ENCODE measurements around the gene WWOX. TPM values are rescaled to one million over a fixed set of nuclear protein-coding genes. Genes with fewer than 3 reads are reported as not detected.

Gene WWOX
- total RNA-seq, 1 experiment from 2014 or later: 15.6 TPM

GRCh38 chr16:78117391-78117790, 17.9 kb downstream of the WWOX start:
- no peaks in the 10 kb centered on the region for H3K27me3 ChIP-seq (ENCODE audit: insufficient read depth, low read length)
- H3K4me2 ChIP-seq (ENCODE audit: insufficient read depth, insufficient read length, low read length): no peak overlapping the region
- Mint-ChIP-seq H3K4me1 (no peaks in the 10 kb centered on the region), H3K36me3 (ENCODE audit: insufficient read depth in 1 of 3, low read depth in 3 of 3) (peaks cover 0 to 30% (median 22%) of the 10 kb centered on the region in 3 experiments; a peak in 6 of 7 replicates), H3K27ac (no peak overlapping the region), H3K9me3 (no peaks in the 10 kb centered on the region), H3K27me3 (ENCODE audit: low read depth) (no peaks in the 10 kb centered on the region), H3K4me3 (no peak overlapping the region)
- no peak overlapping the region for H3K9ac ChIP-seq (ENCODE audit: extremely low read depth, insufficient read length, low read length)
- H4K91ac ChIP-seq (ENCODE audit: insufficient read length, low read depth, low read length): no peak overlapping the region
- no peak for DNase-seq
- no peaks in the 10 kb centered on the region for H4K20me1 ChIP-seq (ENCODE audit: control insufficient read depth, insufficient read depth, insufficient read length)
- H2BK5ac ChIP-seq (ENCODE audit: insufficient read length, low read length): no peak overlapping the region
- no peak overlapping the region for H2AK5ac ChIP-seq (ENCODE audit: insufficient read length, low read length)
- no peak overlapping the region for H2BK15ac ChIP-seq (ENCODE audit: low read depth, low read length)
- no peak overlapping the region for H3K18ac ChIP-seq (ENCODE audit: insufficient read length, low read depth, low read length)
- H4K8ac ChIP-seq (replicated peaks; ENCODE audit: insufficient read length, low read depth, low read length): no peak overlapping the region
- no peak overlapping the region for H3T11ph ChIP-seq (ENCODE audit: low read length)
- TF ChIP-seq CTCF (conservative IDR thresholded peaks at IDR 0.05): no peak
- H3K9me3 ChIP-seq (ENCODE audit: control insufficient read depth, low read depth, low read length): no peaks in the 10 kb centered on the region
- H2BK20ac ChIP-seq (ENCODE audit: low read depth, low read length, poor library complexity, severe bottlenecking): no peak overlapping the region
- no peak overlapping the region for H3K23ac ChIP-seq (ENCODE audit: insufficient read length, low read depth, low read length)
- no peaks in the 10 kb centered on the region for H3K79me1 ChIP-seq (ENCODE audit: insufficient read depth, low read depth, low read length, poor library complexity, severe bottlenecking)
- no peak overlapping the region for H4K5ac ChIP-seq (ENCODE audit: insufficient read length, low read depth, low read length)
- no peak overlapping the region for H3K56ac ChIP-seq (ENCODE audit: insufficient read length, low read depth, low read length)
- no peak overlapping the region for H3K14ac ChIP-seq (ENCODE audit: insufficient read depth, low read length)
- no peaks in the 10 kb centered on the region for H3K4me1 ChIP-seq (ENCODE audit: insufficient read depth, low read length)
- no peak overlapping the region for H2BK12ac ChIP-seq (ENCODE audit: insufficient read length, low read depth, low read length)
- H3K23me2 ChIP-seq (ENCODE audit: insufficient read length, low read depth, low read length, poor library complexity, severe bottlenecking): no peaks in the 10 kb centered on the region
- WGBS (ENCODE audit: extremely low coverage, insufficient read length, low lambda C conversion rate): no CpG with 5 or more reads among the region's 5 CpGs
- no peak overlapping the region for H2AFZ ChIP-seq (ENCODE audit: low read length)
- H2BK120ac ChIP-seq (ENCODE audit: low read depth, low read length, poor library complexity, severe bottlenecking): no peak overlapping the region
- H3K4ac ChIP-seq (ENCODE audit: low read depth, low read length): no peak overlapping the region
- no peak overlapping the region for H3K27ac ChIP-seq (ENCODE audit: insufficient read length, low read depth, low read length)
- H3K79me2 ChIP-seq (ENCODE audit: insufficient read depth, low read length): no peaks in the 10 kb centered on the region
